ENCODE data around the gene TIMM22. TPM values are rescaled to one million over a fixed set of nuclear protein-coding genes. Genes with fewer than 3 reads are reported as not detected.

Gene TIMM22
- total RNA-seq, 1 experiment from 2014 or later: 20.0 TPM

DNA sequence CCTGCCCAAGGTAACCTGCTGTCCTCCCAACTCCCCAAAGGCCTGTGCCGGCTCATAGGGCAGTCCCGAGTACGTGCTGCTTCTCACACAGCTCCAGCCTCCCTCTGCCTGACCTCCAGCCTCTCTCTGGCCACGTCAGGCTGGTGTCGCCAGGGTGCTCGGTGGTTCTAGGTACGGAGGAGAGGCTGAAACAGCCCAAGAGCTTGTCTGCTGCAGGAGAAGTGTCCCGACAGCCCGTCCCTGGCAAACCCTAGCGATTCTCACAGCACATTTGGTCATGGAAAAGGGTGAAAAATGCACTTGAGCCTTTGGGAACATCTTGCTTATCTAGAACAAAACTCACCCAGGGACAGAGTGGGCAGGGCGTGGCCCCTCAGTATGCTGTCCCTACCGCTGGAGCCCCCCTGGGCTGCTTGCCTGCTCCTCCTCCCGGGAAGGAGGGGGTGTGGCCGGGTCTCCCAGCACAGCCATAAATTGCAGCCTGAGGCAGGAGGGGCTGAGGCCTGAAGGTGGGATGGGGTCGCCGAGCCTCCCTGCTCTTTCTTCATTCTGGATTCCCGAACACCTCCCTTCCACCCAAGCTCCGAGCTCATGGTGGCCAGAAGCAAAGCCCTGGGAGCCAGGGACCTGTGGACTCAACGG, 40.4 kb downstream of the TIMM22 start:
- Histone ChIP-seq H3K36me3 (ENCODE audit: insufficient read depth, low read length, poor library complexity, severe bottlenecking) (no peaks in the 10 kb centered on the region), H3K27ac (ENCODE audit: low read depth, low read length, poor library complexity, severe bottlenecking) (no peak overlapping the region), H3K4me1 (ENCODE audit: insufficient read depth, low read length, poor library complexity, severe bottlenecking) (peaks cover 4% of the 10 kb centered on the region), H3K4me3 (ENCODE audit: low read depth, low read length, poor library complexity, severe bottlenecking) (no peak overlapping the region), H3K9me3 (ENCODE audit: low read depth, low read length, poor library complexity, severe bottlenecking) (no peaks in the 10 kb centered on the region), H3K27me3 (replicated peaks; ENCODE audit: insufficient read depth, low read depth, low read length, poor library complexity) (no peaks in the 10 kb centered on the region)
- ChIA-PET CTCF (no interaction called here), POLR2A (ENCODE audit: low non-redundant PET) (no interaction called here)
- intact Hi-C loops (cut with micrococcal nuclease; ENCODE audit: unreplicated experiment): no loop called here
- no TSS peak for BruUV-seq (replicated peaks)
- TF ChIP-seq CTCF (conservative IDR thresholded peaks at IDR 0.05; ENCODE audit: low read depth, low read length) (no peak), EZH2 (IDR thresholded peaks at IDR 0.05; ENCODE audit: borderline replicate concordance, low read depth, low read length, poor library complexity, severe bottlenecking) (no peak)
- no peak for DNase-seq (ENCODE audit: low spot score)

DNA sequence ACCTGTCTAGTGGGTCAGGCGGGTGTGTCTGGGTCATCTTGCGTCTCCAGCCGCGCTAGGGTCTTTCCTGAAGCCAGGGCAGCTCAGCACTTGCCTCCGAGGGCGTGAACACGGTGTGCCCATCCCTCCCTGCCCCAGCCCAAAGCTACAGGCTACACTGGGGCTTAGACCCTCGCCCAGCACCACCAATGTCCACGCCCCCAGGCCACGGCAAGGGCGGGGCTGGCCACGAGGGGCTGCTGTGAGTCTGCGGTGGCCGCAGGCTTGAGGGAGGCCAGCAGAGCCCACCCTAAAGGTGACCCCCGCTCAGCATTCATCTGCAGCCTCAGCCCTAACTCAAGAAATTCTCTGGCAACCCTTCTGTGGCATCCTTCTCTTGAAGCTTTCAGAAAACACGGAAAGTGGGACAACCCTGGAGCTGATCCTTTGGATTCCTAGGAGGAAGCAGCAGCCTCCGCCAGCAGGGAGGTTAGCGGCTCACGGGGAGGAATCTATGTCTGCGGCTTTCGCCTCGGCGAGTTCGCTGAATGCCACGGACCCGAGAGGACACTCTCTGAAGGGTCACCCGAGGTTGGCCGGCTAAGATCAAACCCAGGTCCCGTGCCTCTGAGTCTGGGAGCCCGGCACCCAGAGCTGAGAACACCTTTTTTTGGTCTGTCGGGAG, 41.7 kb downstream of the TIMM22 start:
- DNase-seq (ENCODE audit: low spot score): no peak
- TF ChIP-seq EZH2 (IDR thresholded peaks at IDR 0.05; ENCODE audit: borderline replicate concordance, low read depth, low read length, poor library complexity, severe bottlenecking): no peak
- TF ChIP-seq CTCF (conservative IDR thresholded peaks at IDR 0.05; ENCODE audit: low read depth, low read length): no peak
- intact Hi-C loops (cut with micrococcal nuclease; ENCODE audit: unreplicated experiment): no loop called here
- Histone ChIP-seq H3K36me3 (ENCODE audit: insufficient read depth, low read length, poor library complexity, severe bottlenecking) (no peaks in the 10 kb centered on the region), H3K9me3 (ENCODE audit: low read depth, low read length, poor library complexity, severe bottlenecking) (no peaks in the 10 kb centered on the region), H3K4me3 (ENCODE audit: low read depth, low read length, poor library complexity, severe bottlenecking) (no peak overlapping the region), H3K4me1 (ENCODE audit: insufficient read depth, low read length, poor library complexity, severe bottlenecking) (peaks cover 6% of the 10 kb centered on the region), H3K27ac (ENCODE audit: low read depth, low read length, poor library complexity, severe bottlenecking) (no peak overlapping the region), H3K27me3 (replicated peaks; ENCODE audit: insufficient read depth, low read depth, low read length, poor library complexity) (no peaks in the 10 kb centered on the region)
- no TSS peak for BruUV-seq (replicated peaks)
- CTCF ChIA-PET: no interaction called here
- POLR2A ChIA-PET (ENCODE audit: low non-redundant PET): no interaction called here

DNA sequence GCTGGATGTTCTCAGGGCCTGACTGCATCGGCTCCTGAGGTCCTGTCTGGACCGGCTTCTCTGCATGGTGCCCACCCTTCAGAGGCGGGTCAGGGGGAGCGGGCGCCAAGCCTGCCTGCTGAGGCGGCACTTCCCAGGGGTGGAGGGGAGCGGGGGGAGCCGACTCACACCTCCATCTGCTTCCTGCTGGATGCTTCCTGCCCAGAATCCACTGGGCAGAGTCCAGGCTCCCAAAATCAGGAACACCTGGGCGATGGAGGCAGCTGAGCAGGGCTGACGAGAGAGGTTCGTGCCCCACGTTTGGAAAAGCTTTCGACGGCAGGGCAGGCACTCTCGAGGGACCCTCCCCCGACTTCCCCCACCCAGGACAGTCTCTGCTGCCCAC, 42.2 kb downstream of the TIMM22 start:
- no peak overlapping the region for H3K4me3 ChIP-seq (ENCODE audit: low read depth, low read length, poor library complexity, severe bottlenecking)
- BruUV-seq (replicated peaks): no TSS peak
- no peak for DNase-seq (ENCODE audit: low spot score)
- ChIA-PET CTCF (no interaction called here), POLR2A (ENCODE audit: low non-redundant PET) (no interaction called here)
- intact Hi-C loops (cut with micrococcal nuclease; ENCODE audit: unreplicated experiment): no loop called here
- H3K9me3 ChIP-seq (ENCODE audit: low read depth, low read length, poor library complexity, severe bottlenecking): no peaks in the 10 kb centered on the region
- no peaks in the 10 kb centered on the region for H3K36me3 ChIP-seq (ENCODE audit: insufficient read depth, low read length, poor library complexity, severe bottlenecking)
- TF ChIP-seq EZH2 (IDR thresholded peaks at IDR 0.05; ENCODE audit: borderline replicate concordance, low read depth, low read length, poor library complexity, severe bottlenecking) (no peak), CTCF (conservative IDR thresholded peaks at IDR 0.05; ENCODE audit: low read depth, low read length) (no peak)
- no peak overlapping the region for H3K27ac ChIP-seq (ENCODE audit: low read depth, low read length, poor library complexity, severe bottlenecking)
- H3K4me1 ChIP-seq (ENCODE audit: insufficient read depth, low read length, poor library complexity, severe bottlenecking): peaks cover 12% of the 10 kb centered on the region
- no peaks in the 10 kb centered on the region for H3K27me3 ChIP-seq (replicated peaks; ENCODE audit: insufficient read depth, low read depth, low read length, poor library complexity)

Data from A673 (cell line).